C4-2B (cell line): ENCODE data around the gene BACH1.

ENCODE experiments used
- CTCF ChIP-seq: fragments of 450-650 bp; conservative IDR thresholded peaks from 2 replicates; pipeline ENCODE4 v1.5.1; 2017; ENCODE audit warnings: mild to moderate bottlenecking
- ZFX ChIP-seq: fragments of 450-650 bp; IDR thresholded peaks from 2 replicates; pipeline ENCODE4 v1.6.1; 2017

- TF ChIP-seq CTCF (no peak), ZFX (no peak)
Observed at GRCh38 chr21:29315131-29315749, 16.5 kb downstream of the BACH1 start.
